Spleen (tissue), 11 donors: Measurements from ENCODE around the gene CEP57. TPM values are rescaled to one million over a fixed set of nuclear protein-coding genes. Genes with fewer than 3 reads are reported as not detected.

ENCODE experiments used
- DNase-seq: peaks from one replicate; pipeline ENCODE4 v3.0.0-alpha.2; 2020
- H3K27ac ChIP-seq, 8 donors: fragments of 200-600 bp; sonication (generic) in 7 of 8; 1 replicate in 4 of 8; 2 replicates in 4 of 8; pipeline versions ENCODE4 v1.5.0 to v1.8.0; 2016 to 2021; ENCODE audit warnings: inconsistent platforms in 4 of 8, mild to moderate bottlenecking in 4 of 8, moderate library complexity in 1 of 8
- H3K27me3 ChIP-seq, 7 donors: fragments of 200-600 bp; sonication (generic) in 6 of 7; replicated peaks in 1 of 7; 1 replicate in 4 of 7; 2 replicates in 3 of 7; pipeline versions ENCODE4 v1.5.0 to v1.8.0; 2016 to 2021; ENCODE audit warnings: inconsistent platforms in 3 of 7, mild to moderate bottlenecking in 1 of 7
- H3K36me3 ChIP-seq, 6 donors: fragments of 200-600 bp; sonication (generic) in 5 of 6; 1 replicate in 4 of 6; 2 replicates in 2 of 6; pipeline versions ENCODE4 v1.5.0 to v1.8.0; 2016 to 2021; ENCODE audit warnings: inconsistent platforms in 2 of 6
- H3K4me1 ChIP-seq, 6 donors: fragments of 200-600 bp; sonication (generic) in 5 of 6; 1 replicate in 3 of 6; 2 replicates in 3 of 6; pipeline versions ENCODE4 v1.5.0 to v1.8.0; 2016 to 2021; ENCODE audit warnings: inconsistent platforms in 3 of 6
- H3K4me3 ChIP-seq, 8 donors: fragments of 200-600 bp; sonication (generic) in 7 of 8; 1 replicate in 4 of 8; 2 replicates in 4 of 8; pipeline versions ENCODE4 v1.5.0 to v1.8.0; 2016 to 2021; ENCODE audit warnings: inconsistent platforms in 4 of 8, mild to moderate bottlenecking in 4 of 8, moderate library complexity in 2 of 8
- H3K9me3 ChIP-seq, 8 donors: fragments of 200-600 bp; sonication (generic) in 7 of 8; 1 replicate in 4 of 8; 2 replicates in 4 of 8; pipeline versions ENCODE4 v1.5.0 to v1.8.0; 2016 to 2021; ENCODE audit warnings: inconsistent platforms in 4 of 8
- CTCF ChIP-seq, 11 experiments: fragments of 200-600 bp in 7 of 11; fragments of 450-650 bp in 4 of 11; sonication (generic) in 4 of 11; IDR thresholded peaks in 8 of 11; conservative IDR thresholded peaks in 3 of 11; 1 replicate in 7 of 11; 2 replicates in 4 of 11; pipeline versions ENCODE4 v1.4.0 to v1.8.0; 2016 to 2021; ENCODE audit warnings: antibody characterized with exemption in 11 of 11, inconsistent platforms in 4 of 11, mild to moderate bottlenecking in 1 of 11
- POLR2A ChIP-seq, 3 donors: fragments of 450-650 bp; IDR thresholded peaks; one replicate each; pipeline ENCODE4 v1.5.1; 2017; ENCODE audit warnings: antibody characterized with exemption in 3 of 3, mild to moderate bottlenecking in 1 of 3
- POLR2AphosphoS5 ChIP-seq, 3 donors: sonication (generic); formaldehyde crosslinking; IDR thresholded peaks; one replicate each; pipeline ENCODE4 v1.5.1; 2017; ENCODE audit warnings: antibody characterized with exemption in 3 of 3
- WGBS, 5 donors: extraction: QIAGEN DNeasy Blood & Tissue Kit in 3 of 5; methylation state at CpG; one replicate each; pipeline versions ENCODE4 v1.1.5 to v1.1.7; 2013 to 2018; 5-methylcytosine and 5-hydroxymethylcytosine counted together
- intact Hi-C: fragments of 100-400 bp; cut with DNase I; formaldehyde crosslinking; loops from one replicate; pipeline ENCODE4 v1.15.0; 2023; ENCODE audit warnings: low total_unique reads
- polyA plus RNA-seq, 3 donors: library from polyadenylated mRNA; stranded (reverse); fragments of 200-250 nt; gene quantifications; one replicate each; pipeline ENCODE4 v1.2.1, GENCODE V29; 2013
- total RNA-seq, 7 donors: library from RNA; depleted of rRNA in 3 of 7; stranded (reverse); fragments of >200 nt in 3 of 7; fragmentation: NEBNext Ultra II Directional in 4 of 7; extraction: Animal tissue kit (Norgen Biotek cat#: 25700) in 4 of 7; gene quantifications; one replicate each; pipeline versions ENCODE4 v1.1.0 to v1.2.1, GENCODE V29; 2016 to 2021
- donor health status: healthy with polysubstance abuse.
- donor health status: DM: no; HTN: no; CAD: no; lungs with moderate emphysema.
- donor health status: DM: no; HTN: no; CAD: no.
- donor health status: Bipolar disorder and iron deficiency.
- donor health status: healthy.
- donor health status: DM: no; HTN: no; CAD: no.
- donor health status: DM: yes; HTN: yes; CAD: no.

CEP57 gene
- total and polyA plus RNA-seq, 10 donors, result 19.2 to 50.4 (median 41.1) TPM

DNA sequence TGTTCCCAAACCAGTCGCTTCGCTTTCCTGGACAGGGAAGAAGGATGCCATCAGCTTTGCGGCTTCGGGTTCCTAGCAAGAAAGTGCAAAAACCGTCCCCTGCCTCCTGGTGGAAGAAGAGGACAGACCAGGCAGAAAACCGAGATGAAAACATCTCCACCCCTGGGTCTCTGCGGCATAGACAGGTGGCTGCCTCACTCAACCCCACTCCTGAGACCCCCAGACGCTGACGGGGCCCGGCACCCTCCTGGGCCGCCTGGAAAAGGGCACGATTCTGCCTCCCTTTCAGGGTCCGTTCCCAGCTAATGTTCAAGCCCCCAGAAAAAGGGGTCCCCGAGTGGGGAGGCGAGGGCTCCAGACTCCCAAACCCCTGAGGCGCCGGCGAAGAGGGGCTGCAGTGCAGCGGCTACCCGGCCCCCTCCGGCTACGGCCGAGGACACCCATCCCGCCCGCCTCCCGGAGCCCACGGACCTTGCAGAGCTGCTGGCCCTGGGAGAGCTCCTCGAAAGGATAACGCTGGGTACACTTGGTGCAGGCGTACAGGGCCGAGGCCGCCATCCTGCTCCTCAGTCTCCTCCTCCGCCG is 1.3 kb upstream of the CEP57 start:
- Histone ChIP-seq H3K27ac (peak overlapping the region; percentile 97 to 100 (median 99)), H3K36me3 (peaks cover 0 to 39% (median 32%) of the 10 kb centered on the region in 6 donors), H3K4me1 (peaks cover 7 to 81% (median 38%) of the 10 kb centered on the region in 6 donors), H3K9me3 (no peaks in the 10 kb centered on the region), H3K4me3 (peak overlapping the region; percentile 68 to 94 (median 85)), H3K27me3 (no peaks in the 10 kb centered on the region)
- 0 to 1% (median 1%) methylated on average over 9 to 34 of the region's 34 CpGs for WGBS, 5 donors
- no peak for TF ChIP-seq POLR2A (IDR thresholded peaks at IDR 0.05)
- no peak for TF ChIP-seq POLR2AphosphoS5 (IDR thresholded peaks at IDR 0.05)
- TF ChIP-seq CTCF (IDR thresholded peaks at IDR 0.05 in 8 of 11, conservative IDR thresholded peaks at IDR 0.05 in 3 of 11), result peak in 2 of 11 experiments; percentile 13 to 25
- DNase-seq, result no peak
- intact Hi-C loops, result no loop called here

GRCh38 chr11:95789506-95790122 is 684 bp upstream of the CEP57 start, which contains the start of gene FAM76B:
Gene FAM76B (minus strand): TSS chr11:95789782. CDS start chr11:95789478, 304 bp downstream.
- DNase-seq, result peak; percentile 98
- peaks cover 7 to 81% (median 39%) of the 10 kb centered on the region in 6 donors for H3K4me1 ChIP-seq
- intact Hi-C loops, result no loop called here

GRCh38 chr11:95790933-95791708 is 823 bp downstream of the CEP57 start:
- 3 to 6% (median 4%) methylated on average over 26 to 29 of the region's 29 CpGs for WGBS, 5 donors
- Histone ChIP-seq H3K4me1 (peaks cover 7 to 73% (median 39%) of the 10 kb centered on the region in 6 donors), H3K9me3 (no peaks in the 10 kb centered on the region), H3K27ac (peak overlapping the region; percentile 97 to 100 (median 99)), H3K27me3 (no peaks in the 10 kb centered on the region), H3K36me3 (peaks cover 0 to 18% (median 11%) of the 10 kb centered on the region in 6 donors), H3K4me3 (peak overlapping the region; percentile 68 to 94 (median 85))
- DNase-seq, result no peak
- intact Hi-C loops, result no loop called here
- TF ChIP-seq POLR2AphosphoS5 (IDR thresholded peaks at IDR 0.05) (no peak), POLR2A (IDR thresholded peaks at IDR 0.05) (no peak), CTCF (IDR thresholded peaks at IDR 0.05 in 8 of 11, conservative IDR thresholded peaks at IDR 0.05 in 3 of 11) (no peak)

More at GRCh38 chr11:95789506-95790122, 684 bp upstream of the CEP57 start, which contains the start of gene FAM76B:
- peaks cover 0 to 33% (median 26%) of the 10 kb centered on the region in 6 donors for H3K36me3 ChIP-seq
- H3K9me3 ChIP-seq, result no peaks in the 10 kb centered on the region
- 0 to 1% (median 0%) methylated on average over 31 to 62 of the region's 62 CpGs for WGBS, 5 donors
- peak within 1 kb of the TSS; percentile 97 to 100 (median 99) for H3K27ac ChIP-seq
- H3K27me3 ChIP-seq, result no peaks in the 10 kb centered on the region
- peak; percentile 98 to 99 (median 99) for TF ChIP-seq POLR2AphosphoS5 (IDR thresholded peaks at IDR 0.05)
- TF ChIP-seq POLR2A (IDR thresholded peaks at IDR 0.05), result peak; percentile 19 to 79 (median 34)
- peak in 1 of 11 experiments; percentile 27 for TF ChIP-seq CTCF (IDR thresholded peaks at IDR 0.05 in 8 of 11, conservative IDR thresholded peaks at IDR 0.05 in 3 of 11)
- peak within 1 kb of the TSS; percentile 68 to 94 (median 85) for H3K4me3 ChIP-seq
